Natural killer cell (primary cell): Measurements from ENCODE around the gene PCGF3. TPM values are rescaled to one million over a fixed set of nuclear protein-coding genes. Genes with fewer than 3 reads are reported as not detected.

Source experiments
- ATAC-seq, 3 donors: fragments of 150-1000 bp in 2 of 3; fragments of 200-7000 bp in 1 of 3; cut with Tn5 transposase; 1 replicate in 1 of 3; 2 replicates in 2 of 3; pipeline ENCODE4 v1.10.0; 2021; ENCODE audit warnings: mild to moderate bottlenecking in 2 of 3, moderate library complexity in 2 of 3
- DNase-seq, 2 donors: peaks; one replicate each; pipeline versions ENCODE4 v3.0.0 to v3.0.0-alpha.2; 2013 to 2021; ENCODE audit warnings: mixed read lengths in 1 of 2
- H3K27ac ChIP-seq: one replicate; pipeline ENCODE4 v1.5.1; 2013; ENCODE audit warnings: mild to moderate bottlenecking, low read length
- H3K27me3 ChIP-seq: one replicate; pipeline ENCODE4 v1.6.1; 2013; ENCODE audit warnings: low read length; ENCODE audit not compliant: control insufficient read depth, insufficient read depth
- H3K36me3 ChIP-seq: one replicate; pipeline ENCODE4 v1.6.1; 2013; ENCODE audit warnings: low read length; ENCODE audit not compliant: control insufficient read depth, insufficient read depth
- H3K4me1 ChIP-seq: one replicate; pipeline ENCODE4 v1.6.1; 2013; ENCODE audit warnings: low read length; ENCODE audit not compliant: control insufficient read depth, insufficient read depth
- H3K4me3 ChIP-seq: one replicate; pipeline ENCODE4 v1.5.1; 2013; ENCODE audit warnings: low read length
- H3K9me3 ChIP-seq: one replicate; pipeline ENCODE4 v1.6.1; 2013; ENCODE audit warnings: low read length; ENCODE audit not compliant: control insufficient read depth, insufficient read depth
- H3K27ac Mint-ChIP-seq, 2 donors: one replicate each; pipeline ENCODE4 v1.8.0; 2022; ENCODE audit warnings: mild to moderate bottlenecking in 2 of 2, mixed read lengths in 2 of 2, moderate library complexity in 1 of 2
- H3K27me3 Mint-ChIP-seq, 2 donors: one replicate each; pipeline ENCODE4 v1.8.0; 2022; ENCODE audit warnings: low read depth in 2 of 2, mixed read lengths in 2 of 2
- H3K36me3 Mint-ChIP-seq: one replicate; pipeline ENCODE4 v1.8.0; 2022; ENCODE audit warnings: mixed read lengths
- H3K4me1 Mint-ChIP-seq, 2 donors: one replicate each; pipeline ENCODE4 v1.8.0; 2022; ENCODE audit warnings: mixed read lengths in 2 of 2
- H3K4me3 Mint-ChIP-seq: one replicate; pipeline ENCODE4 v1.8.0; 2022; ENCODE audit warnings: mild to moderate bottlenecking, moderate library complexity, mixed read lengths
- H3K9me3 Mint-ChIP-seq, 2 donors: one replicate each; pipeline ENCODE4 v1.8.0; 2022; ENCODE audit warnings: mixed read lengths in 2 of 2
- WGBS: methylation state at CpG from one replicate; pipeline ENCODE4 v1.1.7; 2013; ENCODE audit warnings: missing lambda C conversion rate; ENCODE audit not compliant: insufficient coverage; 5-methylcytosine and 5-hydroxymethylcytosine counted together
- intact Hi-C: fragments of 100-400 bp; cut with micrococcal nuclease; formaldehyde crosslinking; loops from one replicate; pipeline ENCODE4 v1.14.2; 2022
- total RNA-seq, 4 donors: library from RNA; stranded (reverse); fragments of 120-200 nt in 1 of 4; gene quantifications; one replicate each; pipeline versions ENCODE4 v1.2.3 to v1.2.4, GENCODE V29; 2013 to 2022
- TF ChIP-seq, protein P1 (sequence below): fragments of 200-600 bp; IDR thresholded peaks from one replicate; pipeline ENCODE4 v1.8.0; 2022; ENCODE audit warnings: antibody characterized with exemption

PCGF3 gene
- total RNA-seq, 3 donors from 2014 or later (not counting 1 experiment from before 2014, with no cell fraction given) = 71.2 to 101 (median 97.2) TPM

GRCh38 chr4:781493-782216, 76.0 kb downstream of the PCGF3 start:
- ATAC-seq = peak; percentile 87 to 97 (median 92)
- Mint-ChIP-seq H3K36me3 (no peaks in the 10 kb centered on the region), H3K4me1 (peaks cover 44 to 55% of the 10 kb centered on the region in 2 donors), H3K27ac (peak overlapping the region; percentile 93 to 97), H3K9me3 (no peaks in the 10 kb centered on the region), H3K27me3 (peaks cover 18 to 22% of the 10 kb centered on the region in 2 donors), H3K4me3 (peak overlapping the region; percentile 92)
- DNase-seq = peak; percentile 99
- Histone ChIP-seq H3K4me1 (peaks cover 43% of the 10 kb centered on the region), H3K27me3 (peaks cover 12% of the 10 kb centered on the region), H3K4me3 (peak overlapping the region; percentile 97), H3K27ac (peak overlapping the region; percentile 77), H3K36me3 (peaks cover 10% of the 10 kb centered on the region), H3K9me3 (no peaks in the 10 kb centered on the region)
- whole genome bisulfite sequencing = under 1% methylated on average over 57 of the region's 57 CpGs
- intact Hi-C loops = loop anchor here (2.0 to 5.0 kb wide), 2 partner anchors 43 to 74 kb away; partner anchors contain the start of gene PCGF3
- TF ChIP-seq, protein P1, sequence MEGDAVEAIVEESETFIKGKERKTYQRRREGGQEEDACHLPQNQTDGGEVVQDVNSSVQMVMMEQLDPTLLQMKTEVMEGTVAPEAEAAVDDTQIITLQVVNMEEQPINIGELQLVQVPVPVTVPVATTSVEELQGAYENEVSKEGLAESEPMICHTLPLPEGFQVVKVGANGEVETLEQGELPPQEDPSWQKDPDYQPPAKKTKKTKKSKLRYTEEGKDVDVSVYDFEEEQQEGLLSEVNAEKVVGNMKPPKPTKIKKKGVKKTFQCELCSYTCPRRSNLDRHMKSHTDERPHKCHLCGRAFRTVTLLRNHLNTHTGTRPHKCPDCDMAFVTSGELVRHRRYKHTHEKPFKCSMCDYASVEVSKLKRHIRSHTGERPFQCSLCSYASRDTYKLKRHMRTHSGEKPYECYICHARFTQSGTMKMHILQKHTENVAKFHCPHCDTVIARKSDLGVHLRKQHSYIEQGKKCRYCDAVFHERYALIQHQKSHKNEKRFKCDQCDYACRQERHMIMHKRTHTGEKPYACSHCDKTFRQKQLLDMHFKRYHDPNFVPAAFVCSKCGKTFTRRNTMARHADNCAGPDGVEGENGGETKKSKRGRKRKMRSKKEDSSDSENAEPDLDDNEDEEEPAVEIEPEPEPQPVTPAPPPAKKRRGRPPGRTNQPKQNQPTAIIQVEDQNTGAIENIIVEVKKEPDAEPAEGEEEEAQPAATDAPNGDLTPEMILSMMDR = no peak

- H3K36me3 Mint-ChIP-seq = no peaks in the 10 kb centered on the region
- H3K27me3 Mint-ChIP-seq = peaks cover 24 to 31% of the 10 kb centered on the region in 2 donors
- H3K9me3 Mint-ChIP-seq = no peaks in the 10 kb centered on the region
- Histone ChIP-seq H3K4me1 (peaks cover 33% of the 10 kb centered on the region), H3K9me3 (no peaks in the 10 kb centered on the region), H3K36me3 (peaks cover 4% of the 10 kb centered on the region), H3K4me3 (no peak overlapping the region), H3K27me3 (peaks cover 17% of the 10 kb centered on the region), H3K27ac (no peak overlapping the region)
- no peak overlapping the region for H3K27ac Mint-ChIP-seq
- ATAC-seq (no peak), DNase-seq (no peak)
- intact Hi-C loops = loop anchor here (5.0 kb wide), 1 partner anchor 77 kb away; the partner anchor contains the start of gene PCGF3
- WGBS = 61% methylated on average over 57 of the region's 57 CpGs
- peaks cover 24 to 39% of the 10 kb centered on the region in 2 donors for H3K4me1 Mint-ChIP-seq
- peak overlapping the region; percentile 47 for H3K4me3 Mint-ChIP-seq
- TF ChIP-seq, protein P1 = no peak
Measured at GRCh38 chr4:784401-785331, 79.0 kb downstream of the PCGF3 start.

GRCh38 chr4:785332-786073, 79.9 kb downstream of the PCGF3 start:
- H3K27me3 Mint-ChIP-seq = peaks cover 24 to 31% of the 10 kb centered on the region in 2 donors
- intact Hi-C loops = no loop called here
- no peak overlapping the region for H3K27ac ChIP-seq
- H3K4me3 Mint-ChIP-seq = no peak overlapping the region
- DNase-seq (peak in 1 of 2 donors; percentile 16), ATAC-seq (no peak)
- H3K4me3 ChIP-seq = no peak overlapping the region
- no peaks in the 10 kb centered on the region for H3K9me3 Mint-ChIP-seq
- H3K27me3 ChIP-seq = peaks cover 17% of the 10 kb centered on the region
- peaks cover 25% of the 10 kb centered on the region for H3K4me1 ChIP-seq
- H3K36me3 Mint-ChIP-seq = no peaks in the 10 kb centered on the region
- H3K27ac Mint-ChIP-seq = no peak overlapping the region
- WGBS = 11% methylated on average over 57 of the region's 57 CpGs
- no peaks in the 10 kb centered on the region for H3K9me3 ChIP-seq
- no peaks in the 10 kb centered on the region for H3K36me3 ChIP-seq
- TF ChIP-seq, protein P1 = no peak
- peaks cover 15 to 31% of the 10 kb centered on the region in 2 donors for H3K4me1 Mint-ChIP-seq
